ENCODE results near the gene SLC25A38. TPM values are rescaled to one million over a fixed set of nuclear protein-coding genes. Genes with fewer than 3 reads are reported as not detected.
A peak's percentile ranks its signal among the peaks of the same experiment; 100 is the strongest.

The SLC25A38 gene
- total RNA-seq, 1 donor from 2014 or later = 27.9 TPM

GRCh38 chr3:39384665-39385000 lies 1.5 kb downstream of the SLC25A38 start:
- Mint-ChIP-seq H3K4me3 (ENCODE audit: unreplicated experiment) (peak overlapping the region; percentile 97), H3K9me3 (ENCODE audit: unreplicated experiment) (no peaks in the 10 kb centered on the region), H3K36me3 (ENCODE audit: unreplicated experiment) (no peaks in the 10 kb centered on the region), H3K4me1 (ENCODE audit: unreplicated experiment) (peaks cover 23% of the 10 kb centered on the region), H3K27me3 (ENCODE audit: unreplicated experiment) (no peaks in the 10 kb centered on the region), H3K27ac (ENCODE audit: unreplicated experiment) (peak overlapping the region; percentile 85)
- no peak for TF ChIP-seq CTCF (IDR thresholded peaks at IDR 0.05)
- no peak for DNase-seq (ENCODE audit: extremely low spot score, unreplicated experiment)

GRCh38 chr3:39385456-39386090 lies 2.4 kb downstream of the SLC25A38 start:
- Mint-ChIP-seq H3K27ac (ENCODE audit: unreplicated experiment) (no peak overlapping the region), H3K27me3 (ENCODE audit: unreplicated experiment) (no peaks in the 10 kb centered on the region), H3K36me3 (ENCODE audit: unreplicated experiment) (peaks cover 2% of the 10 kb centered on the region), H3K4me1 (ENCODE audit: unreplicated experiment) (peaks cover 23% of the 10 kb centered on the region), H3K9me3 (ENCODE audit: unreplicated experiment) (no peaks in the 10 kb centered on the region), H3K4me3 (ENCODE audit: unreplicated experiment) (no peak overlapping the region)
- DNase-seq (ENCODE audit: extremely low spot score, unreplicated experiment) = no peak
- TF ChIP-seq CTCF (IDR thresholded peaks at IDR 0.05) = no peak

- Mint-ChIP-seq H3K4me1 (ENCODE audit: unreplicated experiment) (peaks cover 23% of the 10 kb centered on the region), H3K27ac (ENCODE audit: unreplicated experiment) (no peak overlapping the region)
- TF ChIP-seq CTCF (IDR thresholded peaks at IDR 0.05) = no peak
Measured at GRCh38 chr3:39386318-39386717, 3.1 kb downstream of the SLC25A38 start.

GRCh38 chr3:39387411-39387975 lies 4.3 kb downstream of the SLC25A38 start:
- peak overlapping the region; percentile 39 for H3K27ac Mint-ChIP-seq (ENCODE audit: unreplicated experiment)
- no peak overlapping the region for H3K4me3 Mint-ChIP-seq (ENCODE audit: unreplicated experiment)
- no peak for DNase-seq (ENCODE audit: extremely low spot score, unreplicated experiment)
- peaks cover 19% of the 10 kb centered on the region for H3K4me1 Mint-ChIP-seq (ENCODE audit: unreplicated experiment)
- peaks cover 9% of the 10 kb centered on the region for H3K36me3 Mint-ChIP-seq (ENCODE audit: unreplicated experiment)
- H3K9me3 Mint-ChIP-seq (ENCODE audit: unreplicated experiment) = no peaks in the 10 kb centered on the region
- TF ChIP-seq CTCF (IDR thresholded peaks at IDR 0.05) = no peak
- no peaks in the 10 kb centered on the region for H3K27me3 Mint-ChIP-seq (ENCODE audit: unreplicated experiment)

More at GRCh38 chr3:39386318-39386717, 3.1 kb downstream of the SLC25A38 start:
- Mint-ChIP-seq H3K27me3 (ENCODE audit: unreplicated experiment) (no peaks in the 10 kb centered on the region), H3K9me3 (ENCODE audit: unreplicated experiment) (no peaks in the 10 kb centered on the region), H3K4me3 (ENCODE audit: unreplicated experiment) (no peak overlapping the region), H3K36me3 (ENCODE audit: unreplicated experiment) (peaks cover 5% of the 10 kb centered on the region)
- no peak for DNase-seq (ENCODE audit: extremely low spot score, unreplicated experiment)

GRCh38 chr3:39388153-39388552 lies 5.0 kb downstream of the SLC25A38 start:
- TF ChIP-seq CTCF (IDR thresholded peaks at IDR 0.05) = no peak
- Mint-ChIP-seq H3K27me3 (ENCODE audit: unreplicated experiment) (no peaks in the 10 kb centered on the region), H3K27ac (ENCODE audit: unreplicated experiment) (no peak overlapping the region), H3K4me3 (ENCODE audit: unreplicated experiment) (no peak overlapping the region), H3K4me1 (ENCODE audit: unreplicated experiment) (peaks cover 15% of the 10 kb centered on the region), H3K9me3 (ENCODE audit: unreplicated experiment) (no peaks in the 10 kb centered on the region), H3K36me3 (ENCODE audit: unreplicated experiment) (peaks cover 9% of the 10 kb centered on the region)
- no peak for DNase-seq (ENCODE audit: extremely low spot score, unreplicated experiment)
